Esophagus muscularis mucosa (tissue), 4 donors: ENCODE measurements around the gene TP63.

Experiments
- CTCF ChIP-seq, 3 experiments: fragments of 200-600 bp in 2 of 3; fragments of 450-650 bp in 1 of 3; sonication (generic) in 2 of 3; IDR thresholded peaks; one replicate each; pipeline ENCODE4 v1.5.1; 2017 to 2019; ENCODE audit warnings: antibody characterized with exemption in 3 of 3, mild to moderate bottlenecking in 2 of 3, moderate library complexity in 1 of 3
- EP300 ChIP-seq: sonication (generic); formaldehyde crosslinking; IDR thresholded peaks from one replicate; pipeline ENCODE4 v1.6.1; 2017; ENCODE audit warnings: antibody characterized with exemption
- POLR2AphosphoS5 ChIP-seq, 2 donors: sonication (generic); formaldehyde crosslinking; IDR thresholded peaks; one replicate each; pipeline ENCODE4 v1.6.1; 2017; ENCODE audit warnings: antibody characterized with exemption in 2 of 2

DNA sequence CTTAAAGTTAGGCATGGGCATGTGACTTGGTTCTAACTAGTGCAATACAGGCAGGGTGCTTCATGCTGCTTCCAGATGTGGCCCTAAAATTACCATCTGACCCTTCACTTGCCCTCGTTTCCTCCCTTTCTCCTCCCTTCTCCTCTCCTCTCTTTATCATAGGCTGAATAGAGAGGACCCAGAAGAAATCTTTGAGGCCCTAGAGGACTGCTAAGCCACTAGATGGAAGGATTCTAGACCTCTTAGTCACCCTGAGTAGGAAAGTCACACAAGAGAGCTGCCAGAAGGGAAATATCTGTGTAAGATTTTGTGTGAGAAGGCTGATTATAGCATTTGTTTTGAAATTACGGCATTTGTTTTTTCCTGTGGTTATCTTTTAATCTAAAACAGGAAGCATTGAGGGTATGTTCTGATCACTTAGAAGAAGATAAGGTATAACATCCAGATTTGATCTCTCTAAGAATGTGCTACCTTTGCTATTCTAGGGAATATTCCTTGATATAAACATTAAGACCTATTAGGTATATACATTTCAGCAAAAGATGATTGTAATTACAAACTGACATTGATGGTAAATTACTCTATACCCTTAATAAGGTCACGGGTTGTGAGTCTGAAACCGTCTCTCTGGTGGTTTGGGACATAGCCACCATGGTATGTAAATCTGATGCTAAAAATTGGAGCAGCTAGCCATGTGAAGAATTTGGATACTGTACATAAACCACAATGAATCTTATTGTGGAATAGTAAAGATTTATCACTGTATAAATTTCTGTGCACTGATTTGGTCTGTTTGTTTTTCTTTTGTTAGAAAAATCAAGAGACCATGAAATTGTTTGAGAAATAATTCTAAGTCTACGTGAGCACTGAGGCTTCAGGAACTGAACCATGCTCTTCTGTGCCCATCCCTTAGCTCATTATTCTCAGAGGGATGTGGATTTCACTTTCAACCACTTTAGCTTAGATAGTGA lies 84.1 kb downstream of the TP63 start:
- no peak for TF ChIP-seq CTCF (IDR thresholded peaks at IDR 0.05)
- TF ChIP-seq POLR2AphosphoS5 (IDR thresholded peaks at IDR 0.05), result no peak
- no peak for TF ChIP-seq EP300
